GM18909 (cell line): ENCODE measurements around the gene ALDH1A2.
"Not testable (repeated sequence)": the region's sequence is repeated elsewhere in the genome, so short reads cannot be mapped to it uniquely, and the experiment has no call there.

Source experiments
- ATAC-seq: cut with Tn5 transposase; IDR thresholded peaks from one replicate; pipeline ENCODE4 v1.9.1; 2021; ENCODE audit warnings: mild to moderate bottlenecking; ENCODE audit not compliant: unreplicated experiment, poor library complexity

The ALDH1A2 gene

GRCh38 chr15:58014040-58014439 is 51.5 kb downstream of the ALDH1A2 start:
- no peak for ATAC-seq

- ATAC-seq = no peak
These were observed 54.5 kb downstream of the ALDH1A2 start for GRCh38 chr15:58010983-58011382.

DNA sequence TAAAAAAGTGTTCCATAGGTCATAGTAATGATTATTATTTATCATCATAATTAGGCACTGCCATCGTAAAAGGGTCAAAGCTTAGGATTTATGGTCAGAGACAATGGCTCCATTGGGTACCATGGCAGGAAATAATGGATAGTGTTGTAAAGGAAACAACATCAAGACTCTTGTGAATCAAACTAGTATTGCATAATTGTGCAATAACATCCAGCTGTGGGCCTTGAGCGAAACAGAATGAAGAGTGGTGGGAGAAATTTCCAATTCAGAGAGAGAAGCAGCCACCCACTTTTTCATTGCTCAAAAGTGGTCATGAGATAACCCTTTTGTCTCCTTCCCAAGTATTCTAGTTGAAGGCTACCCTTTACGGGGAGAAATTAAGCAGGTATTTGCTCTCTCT is 61.7 kb downstream of the ALDH1A2 start:
- ATAC-seq = no peak

DNA sequence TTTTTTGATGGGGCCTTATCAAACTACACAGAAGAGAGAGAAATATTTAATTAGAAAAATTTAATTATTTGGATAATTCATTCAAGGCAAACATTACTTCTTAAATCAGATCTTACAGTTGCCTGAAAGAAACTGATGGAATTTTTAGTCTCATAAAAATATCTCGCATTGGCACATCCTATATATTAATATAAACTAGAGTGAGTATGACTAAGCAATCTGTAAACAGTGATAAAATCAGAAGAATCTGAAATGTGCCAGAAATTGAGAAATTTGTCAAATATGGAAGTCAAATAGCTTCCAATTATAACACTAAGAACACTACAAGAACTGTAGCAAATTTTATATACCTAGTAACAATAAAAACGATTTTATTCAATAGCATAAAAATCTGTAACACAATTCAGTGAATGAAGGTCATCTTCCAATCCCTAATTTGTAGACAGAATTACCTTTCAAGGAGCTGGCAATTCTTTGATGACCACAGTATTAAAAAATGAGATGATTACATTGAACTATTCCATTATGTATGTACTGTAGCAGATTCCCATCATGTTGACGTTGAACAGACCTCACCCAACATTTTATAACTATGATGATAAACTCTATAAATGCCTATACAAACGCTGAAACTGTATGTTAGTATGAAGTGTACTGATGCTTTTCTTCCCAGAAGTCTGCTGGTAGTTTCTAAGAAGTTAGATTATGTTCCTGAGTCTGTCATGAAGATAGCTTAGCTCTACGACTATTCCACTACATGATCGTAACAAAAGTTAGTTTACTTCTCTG is 63.0 kb downstream of the ALDH1A2 start:
- ATAC-seq = no peak

DNA sequence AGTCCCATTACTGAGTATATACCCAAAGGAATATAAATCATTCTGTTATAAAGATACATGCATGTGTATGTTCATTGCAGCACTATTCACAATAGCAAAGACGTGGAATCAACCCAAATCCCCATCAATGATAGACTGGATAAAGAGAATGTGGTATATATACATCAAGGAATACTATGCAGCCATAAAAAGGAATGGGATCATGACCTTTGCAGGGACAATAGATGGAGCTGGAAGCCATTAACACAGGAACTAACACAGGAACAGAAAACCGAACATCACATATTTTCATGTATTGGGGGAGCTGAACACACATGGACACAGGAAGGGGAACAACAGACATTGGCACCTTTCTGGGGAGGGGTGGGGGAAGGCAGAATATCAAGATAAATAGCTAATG is 65.8 kb downstream of the ALDH1A2 start:
- not testable (repeated sequence) for ATAC-seq

DNA sequence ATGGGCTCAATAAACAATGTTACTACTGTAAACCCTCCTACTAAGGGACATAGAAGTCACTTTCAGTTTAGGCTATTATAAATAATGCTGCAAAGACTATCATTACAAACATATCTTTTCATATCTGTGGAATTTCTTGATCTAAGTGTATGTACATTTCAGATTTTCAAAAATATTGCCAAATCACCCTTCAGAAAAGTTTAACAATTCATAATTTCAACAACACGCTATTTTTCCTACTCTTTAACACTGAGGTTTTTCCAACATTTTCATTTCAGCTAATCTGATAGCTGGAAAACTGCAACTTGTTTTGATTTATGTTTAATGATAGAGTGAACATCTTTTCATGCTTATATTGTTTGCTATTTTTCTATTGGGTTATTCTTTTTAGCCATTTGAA is 69.0 kb downstream of the ALDH1A2 start:
- no peak for ATAC-seq

DNA sequence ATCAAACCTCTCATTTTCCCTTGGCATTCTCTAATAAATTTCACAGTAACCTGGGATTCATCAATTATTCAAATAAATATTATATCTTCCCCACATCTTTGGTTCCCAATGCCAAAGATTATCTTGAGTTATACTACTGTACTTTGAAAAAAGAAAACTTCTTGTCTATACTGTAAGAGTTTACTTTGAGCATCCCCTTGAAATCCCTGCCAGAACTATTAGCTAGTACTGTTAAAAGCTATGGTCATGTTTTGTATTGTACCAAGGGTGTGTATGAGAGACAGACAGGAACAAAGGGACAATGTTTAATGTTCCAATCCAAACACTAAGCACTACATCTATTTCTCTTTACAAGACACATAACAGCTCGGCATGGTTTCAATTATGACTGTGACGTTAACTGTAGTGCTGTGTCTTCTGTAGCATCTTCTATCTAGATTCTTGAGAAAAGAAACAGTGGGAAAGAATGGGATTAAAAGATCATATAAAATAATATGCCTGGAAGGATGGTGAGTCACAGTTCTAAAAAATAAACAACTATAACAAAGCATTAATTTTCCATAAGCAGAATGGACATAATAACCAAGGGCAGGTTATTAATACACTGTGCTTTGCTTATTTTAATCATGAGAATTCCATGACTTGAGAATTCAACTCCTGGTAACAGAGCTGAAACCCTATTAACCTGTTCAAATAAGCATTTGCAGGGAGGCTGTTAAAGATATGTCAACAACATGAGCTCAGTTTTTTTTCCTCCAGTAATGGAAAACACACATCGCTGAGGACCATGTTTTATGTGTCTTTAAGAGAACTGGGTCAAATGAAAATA is 71.1 kb downstream of the ALDH1A2 start:
- ATAC-seq = no peak

DNA sequence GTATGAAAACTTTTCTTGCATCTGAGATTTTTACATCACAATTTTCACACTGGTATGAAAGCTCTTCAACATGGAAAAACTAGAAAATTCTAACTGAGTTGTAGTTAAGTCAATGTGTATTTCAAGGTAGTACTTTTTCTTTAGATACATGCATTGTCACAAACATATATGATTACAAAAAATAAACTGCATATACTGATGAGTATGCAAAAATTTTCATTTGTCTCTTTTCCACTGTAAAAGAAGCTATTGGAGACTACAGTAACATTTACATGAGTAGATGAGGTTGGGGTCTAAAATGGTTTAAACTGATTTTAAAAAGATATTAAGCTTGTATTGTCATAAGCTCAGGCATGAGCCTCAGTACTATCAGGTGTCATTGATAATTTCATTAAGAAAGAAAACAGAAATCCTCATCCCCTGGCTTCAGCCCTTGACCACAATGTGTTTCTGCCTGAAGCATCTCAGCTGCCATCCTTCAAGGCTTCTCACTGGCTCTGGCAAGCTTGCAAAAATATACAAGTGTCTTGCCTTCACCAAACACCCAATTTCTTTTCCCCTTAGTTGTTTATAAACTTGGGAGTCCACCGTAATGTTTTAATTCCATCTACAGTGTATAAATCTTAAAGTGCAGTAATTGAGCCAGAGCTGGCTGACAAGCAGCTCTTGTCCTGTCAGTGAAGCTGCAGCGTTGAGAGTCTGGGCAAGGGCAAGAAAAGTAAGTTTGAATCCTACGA is 71.9 kb downstream of the ALDH1A2 start:
- ATAC-seq = no peak

GRCh38 chr15:57992761-57993355 is 72.7 kb downstream of the ALDH1A2 start:
- no peak for ATAC-seq

- no peak for ATAC-seq
These were observed 92.0 kb downstream of the ALDH1A2 start for GRCh38 chr15:57973534-57973933.

- no peak for ATAC-seq
These were observed 92.6 kb downstream of the ALDH1A2 start for GRCh38 chr15:57972864-57973263.

GRCh38 chr15:57969996-57970395 is 95.5 kb downstream of the ALDH1A2 start:
- no peak for ATAC-seq

DNA sequence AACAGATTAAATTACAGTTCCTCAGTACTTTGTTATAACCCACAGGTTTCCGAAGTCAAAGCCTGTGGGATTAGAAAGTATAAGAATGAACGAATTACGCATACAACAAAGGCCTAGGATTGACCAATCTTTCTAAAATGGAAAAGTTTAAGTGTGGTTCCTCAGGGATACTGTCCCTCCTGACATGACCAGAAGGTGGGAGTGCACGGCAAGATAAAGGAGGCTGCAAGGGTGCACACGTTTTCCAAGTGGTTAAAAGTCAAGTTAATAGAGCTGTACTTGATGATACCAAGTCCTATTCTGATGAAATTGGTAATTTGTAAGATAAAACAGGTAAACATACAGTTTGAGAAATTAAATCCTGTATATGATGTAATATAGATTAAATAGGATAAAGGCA is 96.2 kb downstream of the ALDH1A2 start:
- ATAC-seq = no peak

- no peak for ATAC-seq
These were observed 102.6 kb downstream of the ALDH1A2 start for GRCh38 chr15:57962887-57963286.

DNA sequence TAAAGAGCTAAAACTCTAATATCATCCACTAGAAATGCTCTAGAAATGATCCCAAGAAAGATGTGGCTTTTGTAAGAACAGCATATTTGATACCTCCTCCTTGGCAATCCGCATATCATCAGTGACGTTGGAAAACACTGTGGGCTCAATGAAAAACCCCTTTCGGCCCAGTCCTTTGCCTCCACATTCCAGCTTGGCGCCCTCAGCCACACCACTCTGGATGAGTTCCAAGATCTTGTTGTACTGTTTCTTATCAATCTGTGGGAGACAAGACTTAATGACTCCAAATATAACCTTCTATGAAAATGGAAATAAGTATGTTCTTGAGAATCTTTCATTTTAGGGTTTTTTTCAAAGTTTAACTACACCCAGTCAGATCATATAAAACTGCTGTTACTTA is 103.6 kb downstream of the ALDH1A2 start:
- no peak for ATAC-seq

- ATAC-seq = no peak
These were observed 108.4 kb downstream of the ALDH1A2 start for GRCh38 chr15:57957113-57957512.

- no peak for ATAC-seq
These were observed 111.6 kb downstream of the ALDH1A2 start for GRCh38 chr15:57953874-57954273.

DNA sequence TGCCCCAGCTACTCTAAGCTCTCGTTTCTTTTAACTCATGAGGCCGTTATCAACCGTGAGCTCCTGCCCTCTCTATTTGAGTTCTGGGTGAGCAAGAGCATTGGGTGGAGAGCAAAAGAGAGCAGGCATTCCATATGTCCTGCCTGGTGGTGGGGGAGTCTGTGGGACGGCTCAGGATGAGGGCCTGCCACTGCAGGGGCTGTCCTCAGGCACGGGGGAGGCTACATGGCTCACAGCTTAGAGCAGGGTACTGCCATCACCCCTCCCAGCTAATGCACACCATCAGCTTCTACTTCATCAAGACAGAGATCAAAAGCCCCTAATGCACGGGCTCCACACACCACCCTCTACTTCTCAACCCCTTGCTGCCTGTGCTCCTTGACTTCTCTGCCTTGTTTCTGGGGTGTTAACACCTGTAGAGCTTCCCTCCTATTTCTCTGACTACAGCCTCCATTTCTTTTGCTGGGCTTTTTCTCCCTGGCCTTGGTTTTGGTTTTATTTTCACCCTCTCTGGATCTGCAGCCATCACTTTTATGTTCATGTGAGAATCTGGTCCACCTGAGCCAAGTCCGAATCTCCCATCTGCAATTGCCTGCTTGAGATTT is 114.1 kb downstream of the ALDH1A2 start:
- ATAC-seq = no peak

DNA sequence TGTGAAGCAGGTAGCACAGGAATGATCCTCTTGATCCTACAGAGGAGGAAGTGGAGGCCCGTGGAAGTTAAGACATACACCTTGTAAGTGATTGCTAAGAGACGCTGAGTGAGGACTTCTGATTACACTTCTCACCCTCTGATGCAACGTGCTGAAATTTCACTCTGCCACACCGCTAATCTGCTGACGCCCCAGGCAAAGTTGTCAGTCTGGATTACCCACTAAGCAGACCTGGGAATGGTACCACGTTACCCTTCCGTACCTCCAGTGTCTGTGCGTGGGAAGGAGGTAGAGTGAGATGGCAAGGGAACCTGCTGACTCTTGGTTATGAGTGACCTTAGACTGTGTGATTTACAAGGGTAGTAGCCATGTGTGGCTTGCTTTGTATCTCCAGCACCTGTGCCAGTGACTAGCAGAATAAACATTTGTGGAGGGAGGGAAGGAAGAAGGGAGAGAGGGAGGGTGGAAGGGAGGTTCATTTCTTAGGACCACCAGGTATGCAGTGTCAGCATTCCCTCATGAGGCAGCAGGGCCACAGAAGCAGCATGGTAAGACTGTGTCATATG is 115.0 kb downstream of the ALDH1A2 start:
- ATAC-seq = no peak
